IMR-90 (cell line): ENCODE measurements around the gene LIN37. TPM values are rescaled to one million over a fixed set of nuclear protein-coding genes. Genes with fewer than 3 reads are reported as not detected.

Experiments used
- ATAC-seq: fragments of 200-7000 bp; cut with Tn5 transposase; 2 replicates; pipeline ENCODE4 v1.9.1; 2020; ENCODE audit warnings: low read depth, mild to moderate bottlenecking, moderate library complexity
- BruUV-seq: library from RNA; stranded (reverse); fragments of 400-500 nt; replicated peaks from 2 replicates; lab custom pipeline; 2021; lab: Mats Ljungman, UMichigan
- CTCF ChIA-PET: fragments of 300-600 bp; formaldehyde crosslinking; extraction: SDS; loops from one replicate; lab custom pipeline; 2021; ENCODE audit warnings: antibody characterized with exemption; lab: Yijun Ruan, JAX
- POLR2A ChIA-PET: fragments of 300-600 bp; sonication (Branson Sonifier 250); formaldehyde crosslinking; loops from one replicate; lab custom pipeline; 2022; ENCODE audit warnings: antibody characterized with exemption; ENCODE audit not compliant: unreplicated experiment; lab: Charles Lee
- DNase-seq: peaks from one replicate; pipeline ENCODE4 v3.0.0; 2013
- H2AFZ ChIP-seq: replicated peaks from 2 replicates; pipeline ENCODE3; 2013; ENCODE audit warnings: low read length, mild to moderate bottlenecking; ENCODE audit not compliant: poor library complexity
- H2AK5ac ChIP-seq: 2 replicates; pipeline ENCODE4 v1.6.1; 2013; ENCODE audit warnings: low read depth, low read length, inconsistent platforms
- H2AK9ac ChIP-seq: replicated peaks from 2 replicates; pipeline ENCODE3; 2013; ENCODE audit warnings: mild to moderate bottlenecking, low read depth, low read length, moderate library complexity; ENCODE audit not compliant: poor library complexity
- H2BK120ac ChIP-seq: 2 replicates; pipeline ENCODE4 v1.6.1; 2013; ENCODE audit warnings: low read depth, low read length, inconsistent platforms
- H2BK15ac ChIP-seq: 3 replicates; pipeline ENCODE4 v1.6.1; 2013; ENCODE audit warnings: low read depth, low read length, inconsistent platforms
- H2BK20ac ChIP-seq: 2 replicates; pipeline ENCODE4 v1.6.1; 2013; ENCODE audit warnings: low read depth, mild to moderate bottlenecking, inconsistent platforms, low read length, moderate library complexity
- H2BK5ac ChIP-seq: 2 replicates; pipeline ENCODE4 v1.6.1; 2013; ENCODE audit warnings: mild to moderate bottlenecking, low read depth, low read length, inconsistent platforms; ENCODE audit not compliant: poor library complexity, severe bottlenecking
- H3K14ac ChIP-seq: replicated peaks from 2 replicates; pipeline ENCODE4 v1.6.1; 2013; ENCODE audit warnings: low read depth, low read length, inconsistent platforms
- H3K18ac ChIP-seq: 2 replicates; pipeline ENCODE4 v1.6.1; 2013; ENCODE audit warnings: low read depth, low read length, control low read depth
- H3K23ac ChIP-seq: 2 replicates; pipeline ENCODE4 v1.6.1; 2013; ENCODE audit warnings: low read depth, low read length, inconsistent platforms
- H3K27ac ChIP-seq: 2 replicates; pipeline ENCODE4 v1.5.1; 2013; ENCODE audit warnings: mild to moderate bottlenecking, control low read depth, low read length; ENCODE audit not compliant: insufficient read depth
- H3K27me3 ChIP-seq: 2 replicates; pipeline ENCODE4 v1.6.1; 2013; ENCODE audit warnings: low read length; ENCODE audit not compliant: control insufficient read depth, insufficient read depth
- H3K36me3 ChIP-seq: 2 replicates; pipeline ENCODE4 v1.6.1; 2013; ENCODE audit warnings: low read length, mixed read lengths; ENCODE audit not compliant: control insufficient read depth, insufficient read depth
- H3K4ac ChIP-seq: 2 replicates; pipeline ENCODE4 v1.6.1; 2013; ENCODE audit warnings: low read depth, low read length, inconsistent platforms
- H3K4me1 ChIP-seq: 2 replicates; pipeline ENCODE4 v1.6.1; 2013; ENCODE audit warnings: low read length, mixed read lengths; ENCODE audit not compliant: control insufficient read depth, insufficient read depth
- H3K4me2 ChIP-seq: 2 replicates; pipeline ENCODE4 v1.6.1; 2013; ENCODE audit warnings: low read depth, mild to moderate bottlenecking, control low read depth, low read length, moderate library complexity
- H3K4me3 ChIP-seq: 2 replicates; pipeline ENCODE4 v1.5.1; 2013; ENCODE audit warnings: low read depth, mild to moderate bottlenecking, control low read depth, low read length, moderate library complexity; ENCODE audit not compliant: insufficient read depth
- H3K56ac ChIP-seq: 2 replicates; pipeline ENCODE4 v1.6.1; 2013; ENCODE audit warnings: low read length, inconsistent platforms; ENCODE audit not compliant: insufficient read depth; ENCODE audit errors: extremely low read depth
- H3K79me1 ChIP-seq, 2 experiments: 2 replicates each; pipeline ENCODE4 v1.6.1; 2013; ENCODE audit warnings: low read length in 2 of 2, inconsistent platforms in 1 of 2, low read depth in 1 of 2
- H3K9ac ChIP-seq: 2 replicates; pipeline ENCODE4 v1.6.1; 2013; ENCODE audit warnings: low read depth, low read length, control low read depth
- H3K9me1 ChIP-seq: 2 replicates; pipeline ENCODE4 v1.6.1; 2013; ENCODE audit warnings: low read length, inconsistent platforms; ENCODE audit not compliant: insufficient read depth
- H3K9me3 ChIP-seq: 2 replicates; pipeline ENCODE4 v1.6.1; 2013; ENCODE audit warnings: low read length; ENCODE audit not compliant: control insufficient read depth, insufficient read depth
- H4K20me1 ChIP-seq: 2 replicates; pipeline ENCODE4 v1.6.1; 2013; ENCODE audit warnings: low read length, inconsistent platforms; ENCODE audit not compliant: insufficient read depth
- H4K5ac ChIP-seq: 2 replicates; pipeline ENCODE4 v1.6.1; 2013; ENCODE audit warnings: mild to moderate bottlenecking, low read depth, low read length, control low read depth
- H4K8ac ChIP-seq, 2 experiments: 2 replicates each; pipeline ENCODE4 v1.6.1; 2013; ENCODE audit warnings: low read depth in 2 of 2, low read length in 2 of 2, control low read depth in 1 of 2, inconsistent platforms in 1 of 2
- H4K91ac ChIP-seq: 2 replicates; pipeline ENCODE4 v1.6.1; 2013; ENCODE audit warnings: low read depth, low read length, inconsistent platforms; ENCODE audit not compliant: insufficient read depth
- BHLHE40 ChIP-seq: fragments of 150-350 bp; IDR thresholded peaks from 2 replicates; pipeline ENCODE4 v1.6.1; 2016; ENCODE audit warnings: mild to moderate bottlenecking, low read depth, low read length
- CEBPB ChIP-seq: IDR thresholded peaks from 2 replicates; pipeline ENCODE4 v1.6.1; 2012; ENCODE audit warnings: low read depth, low read length, improper control_type of control experiment
- CHD1 ChIP-seq: IDR thresholded peaks from 2 replicates; pipeline ENCODE4 v1.6.1; 2012; ENCODE audit warnings: low read depth, low read length, improper control_type of control experiment
- FOS ChIP-seq: fragments of 150-350 bp; IDR thresholded peaks from 2 replicates; pipeline ENCODE4 v1.6.1; 2016; ENCODE audit warnings: low read depth, low read length
- MAFK ChIP-seq: IDR thresholded peaks from 2 replicates; pipeline ENCODE4 v1.6.1; 2012; ENCODE audit warnings: low read depth, low read length, improper control_type of control experiment
- MAZ ChIP-seq: IDR thresholded peaks from 2 replicates; pipeline ENCODE4 v1.6.1; 2012; ENCODE audit warnings: low read depth, mild to moderate bottlenecking, low read length, improper control_type of control experiment, moderate library complexity, borderline replicate concordance
- MXI1 ChIP-seq: IDR thresholded peaks from 2 replicates; pipeline ENCODE4 v1.6.1; 2012; ENCODE audit warnings: low read depth, mild to moderate bottlenecking, low read length, moderate library complexity, borderline replicate concordance
- NFE2L2 ChIP-seq: fragments of 150-350 bp; IDR thresholded peaks from 2 replicates; pipeline ENCODE4 v1.6.1; 2016; ENCODE audit warnings: low read depth, mild to moderate bottlenecking, low read length
- POLR2A ChIP-seq: IDR thresholded peaks from 2 replicates; pipeline ENCODE4 v1.6.1; 2012; ENCODE audit warnings: mild to moderate bottlenecking, low read depth, low read length
- RAD21 ChIP-seq: IDR thresholded peaks from 2 replicates; pipeline ENCODE4 v1.6.1; 2012; ENCODE audit warnings: low read length, improper control_type of control experiment
- RCOR1 ChIP-seq: IDR thresholded peaks from 2 replicates; pipeline ENCODE4 v1.6.1; 2012; ENCODE audit warnings: mild to moderate bottlenecking, low read length, improper control_type of control experiment; ENCODE audit not compliant: insufficient replicate concordance
- RFX5 ChIP-seq: IDR thresholded peaks from 2 replicates; pipeline ENCODE4 v1.8.0; 2012; ENCODE audit warnings: low read depth, mild to moderate bottlenecking, low read length, moderate library complexity
- SMC3 ChIP-seq: fragments of 150-350 bp; IDR thresholded peaks from 2 replicates; pipeline ENCODE4 v1.6.1; 2016; ENCODE audit warnings: low read depth, mild to moderate bottlenecking, antibody characterized with exemption, low read length, moderate library complexity
- WGBS, 2 experiments: methylation state at CpG; one replicate each; pipeline versions ENCODE4 v1.1.5 to v1.1.7; 2013; ENCODE audit warnings: missing lambda C conversion rate in 2 of 2; ENCODE audit not compliant: insufficient read length in 1 of 2; ENCODE audit errors: extremely low coverage in 2 of 2; 5-methylcytosine and 5-hydroxymethylcytosine counted together
- dilution Hi-C: fragments of 300-500 bp; cut with HindIII; formaldehyde crosslinking; loops from one replicate; pipeline ENCODE4 v1.14.3; 2018; ENCODE audit warnings: low sequenced_read_pairs; ENCODE audit not compliant: unreplicated experiment
- in situ Hi-C: fragments of 300-500 bp; cut with MboI; formaldehyde crosslinking; loops from 3 replicates; pipeline ENCODE4 v1.14.3; 2019; ENCODE audit warnings: low sequenced_read_pairs, inconsistent platforms, mixed read lengths
- intact Hi-C: fragments of 100-400 bp; cut with micrococcal nuclease; formaldehyde crosslinking; loops from 2 replicates; pipeline ENCODE4 v1.10.0; 2022
- polyA plus RNA-seq, 3 experiments: library from polyadenylated mRNA; depleted of rRNA; stranded (reverse); fragments of >200 nt; gene quantifications; 2 replicates each; pipeline ENCODE4 v1.2.3, GENCODE V29; 2012; ENCODE audit warnings: low replicate concordance in 1 of 3
- total RNA-seq: library from RNA; depleted of rRNA; stranded (reverse); fragments of >200 nt; gene quantifications from 2 replicates; pipeline ENCODE4 v1.2.3, GENCODE V29; 2012
- TF ChIP-seq, protein P1 (sequence below): fragments of 150-350 bp; IDR thresholded peaks from 2 replicates; pipeline ENCODE4 v1.6.1; 2016; ENCODE audit warnings: low read depth, mild to moderate bottlenecking, low read length, moderate library complexity, borderline replicate concordance
- TF ChIP-seq, protein P2 (sequence below): fragments of 150-350 bp; IDR thresholded peaks from 2 replicates; pipeline ENCODE4 v1.6.1; 2017; ENCODE audit warnings: mild to moderate bottlenecking, antibody characterized with exemption, low read length, low read depth
- TF ChIP-seq, protein P3 (sequence below): conservative IDR thresholded peaks from 2 replicates; pipeline ENCODE4 v1.5.1; 2012; ENCODE audit warnings: mild to moderate bottlenecking, low read depth, low read length, improper control_type of control experiment

Gene LIN37
- total and polyA plus RNA-seq, 2 of the 4 experiments (the other 2 are of a cell fraction): 12.7 to 23.1 TPM

DNA sequence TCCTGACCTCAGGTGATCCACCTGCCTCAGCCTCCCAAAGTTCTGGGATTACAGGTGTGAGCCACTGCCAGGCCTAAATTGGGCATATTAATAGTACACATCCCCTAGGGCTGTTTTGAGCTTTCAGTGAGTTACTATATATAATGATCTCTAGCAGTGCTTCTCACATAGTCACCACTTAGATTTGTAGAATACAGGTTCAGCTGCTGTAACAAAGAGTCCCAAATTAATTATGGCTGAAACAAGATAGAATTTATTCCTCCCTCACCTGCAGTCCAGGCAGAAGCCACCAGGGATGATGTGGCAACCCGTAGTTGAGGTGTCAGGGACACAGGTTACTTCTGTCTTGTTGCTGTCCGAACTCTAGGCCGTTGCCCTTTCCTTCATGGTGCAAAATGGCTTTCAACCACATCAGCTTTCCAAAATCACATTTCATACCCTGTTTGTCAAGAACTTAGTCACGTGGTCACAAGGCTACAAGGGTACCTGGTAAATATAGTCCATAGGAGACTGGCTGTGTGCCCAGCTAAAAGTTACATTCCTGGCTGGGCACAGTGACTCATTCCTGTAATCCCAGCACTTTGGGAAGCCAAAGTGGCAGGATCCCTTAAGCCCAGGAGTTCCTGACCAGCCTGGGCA, 12.5 kb downstream of the LIN37 start:
- H3K56ac ChIP-seq: no peak overlapping the region
- H2AFZ ChIP-seq: no peak overlapping the region
- in situ Hi-C loops (no loop called here), dilution Hi-C loops (no loop called here), intact Hi-C loops (no loop called here)
- H4K8ac ChIP-seq: no peak overlapping the region
- H4K91ac ChIP-seq: no peak overlapping the region
- no peaks in the 10 kb centered on the region; the same call in 1 of the 2 replicates for H4K20me1 ChIP-seq
- ATAC-seq (no peak), DNase-seq (no peak)
- TF ChIP-seq, protein P1, sequence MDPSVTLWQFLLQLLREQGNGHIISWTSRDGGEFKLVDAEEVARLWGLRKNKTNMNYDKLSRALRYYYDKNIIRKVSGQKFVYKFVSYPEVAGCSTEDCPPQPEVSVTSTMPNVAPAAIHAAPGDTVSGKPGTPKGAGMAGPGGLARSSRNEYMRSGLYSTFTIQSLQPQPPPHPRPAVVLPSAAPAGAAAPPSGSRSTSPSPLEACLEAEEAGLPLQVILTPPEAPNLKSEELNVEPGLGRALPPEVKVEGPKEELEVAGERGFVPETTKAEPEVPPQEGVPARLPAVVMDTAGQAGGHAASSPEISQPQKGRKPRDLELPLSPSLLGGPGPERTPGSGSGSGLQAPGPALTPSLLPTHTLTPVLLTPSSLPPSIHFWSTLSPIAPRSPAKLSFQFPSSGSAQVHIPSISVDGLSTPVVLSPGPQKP: no peak
- TF ChIP-seq, protein P2, sequence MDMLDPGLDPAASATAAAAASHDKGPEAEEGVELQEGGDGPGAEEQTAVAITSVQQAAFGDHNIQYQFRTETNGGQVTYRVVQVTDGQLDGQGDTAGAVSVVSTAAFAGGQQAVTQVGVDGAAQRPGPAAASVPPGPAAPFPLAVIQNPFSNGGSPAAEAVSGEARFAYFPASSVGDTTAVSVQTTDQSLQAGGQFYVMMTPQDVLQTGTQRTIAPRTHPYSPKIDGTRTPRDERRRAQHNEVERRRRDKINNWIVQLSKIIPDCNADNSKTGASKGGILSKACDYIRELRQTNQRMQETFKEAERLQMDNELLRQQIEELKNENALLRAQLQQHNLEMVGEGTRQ: no peak
- TF ChIP-seq, protein P3, sequence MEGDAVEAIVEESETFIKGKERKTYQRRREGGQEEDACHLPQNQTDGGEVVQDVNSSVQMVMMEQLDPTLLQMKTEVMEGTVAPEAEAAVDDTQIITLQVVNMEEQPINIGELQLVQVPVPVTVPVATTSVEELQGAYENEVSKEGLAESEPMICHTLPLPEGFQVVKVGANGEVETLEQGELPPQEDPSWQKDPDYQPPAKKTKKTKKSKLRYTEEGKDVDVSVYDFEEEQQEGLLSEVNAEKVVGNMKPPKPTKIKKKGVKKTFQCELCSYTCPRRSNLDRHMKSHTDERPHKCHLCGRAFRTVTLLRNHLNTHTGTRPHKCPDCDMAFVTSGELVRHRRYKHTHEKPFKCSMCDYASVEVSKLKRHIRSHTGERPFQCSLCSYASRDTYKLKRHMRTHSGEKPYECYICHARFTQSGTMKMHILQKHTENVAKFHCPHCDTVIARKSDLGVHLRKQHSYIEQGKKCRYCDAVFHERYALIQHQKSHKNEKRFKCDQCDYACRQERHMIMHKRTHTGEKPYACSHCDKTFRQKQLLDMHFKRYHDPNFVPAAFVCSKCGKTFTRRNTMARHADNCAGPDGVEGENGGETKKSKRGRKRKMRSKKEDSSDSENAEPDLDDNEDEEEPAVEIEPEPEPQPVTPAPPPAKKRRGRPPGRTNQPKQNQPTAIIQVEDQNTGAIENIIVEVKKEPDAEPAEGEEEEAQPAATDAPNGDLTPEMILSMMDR: no peak
- TF ChIP-seq FOS: no peak
- TF ChIP-seq MXI1: no peak
- no peak for TF ChIP-seq NFE2L2
- TF ChIP-seq RFX5: no peak
- no peak for TF ChIP-seq CHD1
- TF ChIP-seq BHLHE40: no peak
- TF ChIP-seq MAFK: no peak
- no peak for TF ChIP-seq SMC3
- TF ChIP-seq RCOR1: no peak
- no peak for TF ChIP-seq POLR2A
- no peak for TF ChIP-seq CEBPB
- no peak for TF ChIP-seq RAD21
- no peak for TF ChIP-seq MAZ
- ChIA-PET CTCF (interaction anchor here (0.5 kb wide), 1 partner anchor 123 kb away, joined by 3 read pairs; no protein-coding TSS in a partner anchor), POLR2A (no interaction called here)
- no peak overlapping the region for H3K23ac ChIP-seq
- no peak overlapping the region for H3K18ac ChIP-seq
- H2BK120ac ChIP-seq: no peak overlapping the region
- no peak overlapping the region for H2BK5ac ChIP-seq
- no peak overlapping the region for H3K14ac ChIP-seq
- no peak overlapping the region for H3K4me3 ChIP-seq
- H2AK9ac ChIP-seq: peak overlapping the region; percentile 72
- H3K9ac ChIP-seq: no peak overlapping the region
- no peaks in the 10 kb centered on the region for H3K27me3 ChIP-seq
- peaks cover 15% of the 10 kb centered on the region; the same call in 1 of the 2 replicates for H3K9me1 ChIP-seq
- no peak overlapping the region for H3K27ac ChIP-seq
- peaks cover 6% of the 10 kb centered on the region for H3K4me1 ChIP-seq
- no CpG with 5 or more reads among the region's 4 CpGs for WGBS, 2 experiments
- no peak overlapping the region for H2AK5ac ChIP-seq
- H3K9me3 ChIP-seq: no peaks in the 10 kb centered on the region
- no TSS peak for BruUV-seq
- H3K79me1 ChIP-seq: peaks cover 27 to 36% of the 10 kb centered on the region in 2 experiments
- H2BK20ac ChIP-seq: no peak overlapping the region
- no peak overlapping the region for H4K5ac ChIP-seq
- no peak overlapping the region for H3K4ac ChIP-seq
- H2BK15ac ChIP-seq: no peak overlapping the region
- peaks cover 21% of the 10 kb centered on the region for H3K36me3 ChIP-seq
- no peak overlapping the region for H3K4me2 ChIP-seq
